Neural progenitor cell (in vitro differentiated cells): ENCODE results near the gene BTBD16.

Source experiments
- EZH2phosphoT487 ChIP-seq: fragments of 200-600 bp; sonication (generic); IDR thresholded peaks from 2 replicates; pipeline ENCODE4 v1.6.1; 2017; ENCODE audit warnings: antibody characterized with exemption
- TF ChIP-seq, protein P1 (sequence below): fragments of 200-600 bp; sonication (generic); IDR thresholded peaks from 2 replicates; pipeline ENCODE4 v1.5.1; 2017; ENCODE audit warnings: antibody characterized with exemption, mild to moderate bottlenecking

DNA sequence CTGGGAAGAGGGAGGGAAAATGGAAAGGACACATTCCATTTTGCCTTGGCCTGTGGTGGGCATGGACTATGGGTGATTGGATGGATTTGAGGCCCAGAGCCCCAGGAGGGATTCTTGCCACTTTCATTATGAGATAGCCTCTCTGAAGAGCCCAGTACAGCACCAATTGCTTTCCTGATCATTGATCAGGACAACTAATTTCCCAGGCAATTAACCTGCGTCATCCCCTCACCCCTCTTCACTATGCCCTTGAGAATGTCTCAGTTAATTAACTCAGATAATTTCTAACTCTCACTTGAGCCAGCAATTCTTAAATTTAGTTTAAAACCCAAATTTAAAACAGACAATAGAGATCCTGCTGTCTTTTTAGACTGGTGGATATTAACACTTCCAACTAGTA lies 90.0 kb downstream of the BTBD16 start:
- TF ChIP-seq, protein P1, sequence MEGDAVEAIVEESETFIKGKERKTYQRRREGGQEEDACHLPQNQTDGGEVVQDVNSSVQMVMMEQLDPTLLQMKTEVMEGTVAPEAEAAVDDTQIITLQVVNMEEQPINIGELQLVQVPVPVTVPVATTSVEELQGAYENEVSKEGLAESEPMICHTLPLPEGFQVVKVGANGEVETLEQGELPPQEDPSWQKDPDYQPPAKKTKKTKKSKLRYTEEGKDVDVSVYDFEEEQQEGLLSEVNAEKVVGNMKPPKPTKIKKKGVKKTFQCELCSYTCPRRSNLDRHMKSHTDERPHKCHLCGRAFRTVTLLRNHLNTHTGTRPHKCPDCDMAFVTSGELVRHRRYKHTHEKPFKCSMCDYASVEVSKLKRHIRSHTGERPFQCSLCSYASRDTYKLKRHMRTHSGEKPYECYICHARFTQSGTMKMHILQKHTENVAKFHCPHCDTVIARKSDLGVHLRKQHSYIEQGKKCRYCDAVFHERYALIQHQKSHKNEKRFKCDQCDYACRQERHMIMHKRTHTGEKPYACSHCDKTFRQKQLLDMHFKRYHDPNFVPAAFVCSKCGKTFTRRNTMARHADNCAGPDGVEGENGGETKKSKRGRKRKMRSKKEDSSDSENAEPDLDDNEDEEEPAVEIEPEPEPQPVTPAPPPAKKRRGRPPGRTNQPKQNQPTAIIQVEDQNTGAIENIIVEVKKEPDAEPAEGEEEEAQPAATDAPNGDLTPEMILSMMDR: no peak
- TF ChIP-seq EZH2phosphoT487: no peak
